Measurements from ENCODE around the gene FOXL1. TPM values are rescaled to one million over a fixed set of nuclear protein-coding genes. Genes with fewer than 3 reads are reported as not detected.

The FOXL1 gene
- total RNA-seq, 1 donor from 2014 or later: 0.07 TPM

GRCh38 chr16:86590501-86591144, 12.3 kb downstream of the FOXL1 start:
- TF ChIP-seq CTCF (IDR thresholded peaks at IDR 0.05) (no peak), EZH2 (IDR thresholded peaks at IDR 0.05) (no peak), EZH2phosphoT487 (IDR thresholded peaks at IDR 0.05) (no peak)
- peaks cover 21% of the 10 kb centered on the region for H3K4me1 Mint-ChIP-seq
- H3K27ac Mint-ChIP-seq: no peak overlapping the region
- no peak overlapping the region for H3K27ac ChIP-seq
- peaks cover 8% of the 10 kb centered on the region for H3K27me3 Mint-ChIP-seq (ENCODE audit: insufficient read depth, low read depth)
- no peak for DNase-seq (ENCODE audit: low spot score)
- no peaks in the 10 kb centered on the region for H3K79me2 ChIP-seq (ENCODE audit: low read depth)
- peaks cover 15% of the 10 kb centered on the region for H3K27me3 ChIP-seq
- no peak overlapping the region for H3K4me2 ChIP-seq
- no peak overlapping the region for H3K4me3 ChIP-seq
- H3K9me3 ChIP-seq (ENCODE audit: low read depth): no peaks in the 10 kb centered on the region
- H3K9ac ChIP-seq: no peak overlapping the region
- H3K36me3 ChIP-seq: no peaks in the 10 kb centered on the region
- H3K4me1 ChIP-seq: peaks cover 5% of the 10 kb centered on the region
- H3K36me3 Mint-ChIP-seq: no peaks in the 10 kb centered on the region
- peaks cover 4% of the 10 kb centered on the region for H3K9me3 Mint-ChIP-seq
- no peaks in the 10 kb centered on the region for H4K20me1 ChIP-seq (ENCODE audit: low read depth)
- no peak overlapping the region for H3K4me3 Mint-ChIP-seq
- H3F3A ChIP-seq (ENCODE audit: low read depth): no peaks in the 10 kb centered on the region
- H2AFZ ChIP-seq (replicated peaks): no peak overlapping the region

- no peaks in the 10 kb centered on the region for H3K9me3 ChIP-seq (ENCODE audit: low read depth)
- H4K20me1 ChIP-seq (ENCODE audit: low read depth): no peaks in the 10 kb centered on the region
- DNase-seq (ENCODE audit: low spot score): no peak
- H3K27me3 ChIP-seq: peaks cover 15% of the 10 kb centered on the region
- H3K4me3 Mint-ChIP-seq: no peak overlapping the region
- H3K36me3 ChIP-seq: no peaks in the 10 kb centered on the region
- H3K27ac ChIP-seq: no peak overlapping the region
- no peak overlapping the region for H2AFZ ChIP-seq (replicated peaks)
- H3F3A ChIP-seq (ENCODE audit: low read depth): no peaks in the 10 kb centered on the region
- H3K79me2 ChIP-seq (ENCODE audit: low read depth): no peaks in the 10 kb centered on the region
- no peak overlapping the region for H3K4me3 ChIP-seq
- H3K9ac ChIP-seq: no peak overlapping the region
- H3K4me1 ChIP-seq: peaks cover 5% of the 10 kb centered on the region
- no peak for TF ChIP-seq EZH2 (IDR thresholded peaks at IDR 0.05)
- no peak for TF ChIP-seq CTCF (IDR thresholded peaks at IDR 0.05)
- TF ChIP-seq EZH2phosphoT487 (IDR thresholded peaks at IDR 0.05): no peak
- no peaks in the 10 kb centered on the region for H3K36me3 Mint-ChIP-seq
- peaks cover 17% of the 10 kb centered on the region for H3K4me1 Mint-ChIP-seq
- H3K4me2 ChIP-seq: no peak overlapping the region
- H3K27me3 Mint-ChIP-seq (ENCODE audit: insufficient read depth, low read depth): peaks cover 8% of the 10 kb centered on the region
- peaks cover 4% of the 10 kb centered on the region for H3K9me3 Mint-ChIP-seq
- no peak overlapping the region for H3K27ac Mint-ChIP-seq
Observed at GRCh38 chr16:86591270-86591669, 12.9 kb downstream of the FOXL1 start.

- peaks cover 8% of the 10 kb centered on the region for H3K27me3 Mint-ChIP-seq (ENCODE audit: insufficient read depth, low read depth)
- no peak overlapping the region for H3K4me3 Mint-ChIP-seq
- Histone ChIP-seq H3K27ac (no peak overlapping the region), H3K4me3 (no peak overlapping the region), H3K27me3 (peaks cover 15% of the 10 kb centered on the region), H3K4me1 (peaks cover 5% of the 10 kb centered on the region), H3F3A (ENCODE audit: low read depth) (no peaks in the 10 kb centered on the region), H3K36me3 (no peaks in the 10 kb centered on the region), H4K20me1 (ENCODE audit: low read depth) (no peaks in the 10 kb centered on the region), H3K4me2 (peak overlapping the region; percentile 6), H3K9me3 (ENCODE audit: low read depth) (no peaks in the 10 kb centered on the region), H3K79me2 (ENCODE audit: low read depth) (no peaks in the 10 kb centered on the region), H2AFZ (replicated peaks) (no peak overlapping the region), H3K9ac (no peak overlapping the region)
- H3K36me3 Mint-ChIP-seq: no peaks in the 10 kb centered on the region
- H3K4me1 Mint-ChIP-seq: peaks cover 17% of the 10 kb centered on the region
- no peak for DNase-seq (ENCODE audit: low spot score)
- H3K9me3 Mint-ChIP-seq: peaks cover 4% of the 10 kb centered on the region
- no peak overlapping the region for H3K27ac Mint-ChIP-seq
- TF ChIP-seq EZH2phosphoT487 (IDR thresholded peaks at IDR 0.05) (no peak), CTCF (IDR thresholded peaks at IDR 0.05) (no peak), EZH2 (IDR thresholded peaks at IDR 0.05) (no peak)
Observed at GRCh38 chr16:86593913-86594620, 15.7 kb downstream of the FOXL1 start.

Data from neural progenitor cell (in vitro differentiated cells).